SU-DHL-6 (cell line): ENCODE measurements around the gene ZFTA.

Experiments
- CTCF ChIP-seq: fragments of 200-600 bp; sonication (generic); IDR thresholded peaks from one replicate; pipeline ENCODE4 v1.5.1; 2017; ENCODE audit warnings: antibody characterized with exemption, mild to moderate bottlenecking, low read length, moderate library complexity; ENCODE audit not compliant: insufficient read depth, poor library complexity, severe bottlenecking
- EZH2phosphoT487 ChIP-seq: fragments of 200-600 bp; sonication (generic), shearing (Covaris generic); conservative IDR thresholded peaks from 2 replicates; pipeline ENCODE4 v1.6.1; 2018; ENCODE audit warnings: mild to moderate bottlenecking, antibody characterized with exemption, low read length, moderate library complexity, mixed read lengths

- TF ChIP-seq CTCF (no peak), EZH2phosphoT487 (no peak)
Observed at GRCh38 chr11:63719987-63720386, 48.6 kb downstream of the ZFTA start.
